Upper lobe of right lung (tissue), 1 donor: ENCODE measurements around the gene HSPA4L. TPM values are rescaled to one million over a fixed set of nuclear protein-coding genes. Genes with fewer than 3 reads are reported as not detected.

Experiments
- ATAC-seq: fragments of 200-7000 bp; cut with Tn5 transposase; one replicate; pipeline ENCODE4 v1.9.1; 2020; ENCODE audit warnings: mild to moderate bottlenecking, moderate library complexity
- DNase-seq: peaks from one replicate; pipeline ENCODE4 v3.0.0-alpha.2; 2020
- H3K27ac ChIP-seq: fragments of 200-600 bp; one replicate; pipeline ENCODE4 v1.8.0; 2022
- H3K27me3 ChIP-seq: fragments of 200-600 bp; one replicate; pipeline ENCODE4 v1.8.0; 2022; ENCODE audit warnings: mild to moderate bottlenecking
- H3K36me3 ChIP-seq: fragments of 200-600 bp; one replicate; pipeline ENCODE4 v1.8.0; 2022
- H3K4me1 ChIP-seq: fragments of 200-600 bp; one replicate; pipeline ENCODE4 v1.8.0; 2022
- H3K4me3 ChIP-seq: fragments of 200-600 bp; one replicate; pipeline ENCODE4 v1.8.0; 2022; ENCODE audit warnings: mild to moderate bottlenecking
- H3K9me3 ChIP-seq: fragments of 200-600 bp; one replicate; pipeline ENCODE4 v1.8.0; 2022
- CTCF ChIP-seq: fragments of 200-600 bp; IDR thresholded peaks from one replicate; pipeline ENCODE4 v1.8.0; 2022; ENCODE audit warnings: antibody characterized with exemption
- intact Hi-C: fragments of 100-400 bp; cut with DNase I; formaldehyde crosslinking; loops from one replicate; pipeline ENCODE4 v1.11.0; 2022
- total RNA-seq: library from RNA; stranded (reverse); fragmentation: NEBNext Ultra II Directional; extraction: Animal tissue kit (Norgen Biotek cat#: 25700); gene quantifications from one replicate; pipeline ENCODE4 v1.2.1, GENCODE V29; 2021
- donor health status: DM: no; HTN: yes; CAD: no; lungs with severe emphysema.

HSPA4L gene
- total RNA-seq, 1 donor from 2014 or later, result 5.7 TPM

DNA sequence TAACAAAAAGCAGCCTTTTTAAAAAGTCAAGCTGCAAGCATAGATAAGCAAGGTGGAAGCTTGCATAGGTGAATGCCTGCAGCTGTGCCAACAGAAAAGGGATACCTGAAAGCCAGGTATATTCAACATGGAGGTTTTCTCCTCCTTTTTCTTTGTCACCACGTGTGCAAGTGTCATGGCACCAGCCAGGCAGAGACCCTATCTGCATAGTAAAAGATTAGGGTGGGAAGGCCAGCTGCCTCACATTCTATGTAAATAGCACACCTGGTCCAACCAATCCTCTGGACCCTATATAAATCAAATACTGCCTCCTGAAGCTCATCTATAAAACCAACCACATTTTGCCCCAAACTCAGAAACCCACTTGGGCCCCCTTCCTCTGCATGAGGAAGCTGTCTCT is 70.5 kb downstream of the HSPA4L start:
- no peaks in the 10 kb centered on the region for H3K36me3 ChIP-seq
- DNase-seq (no peak), ATAC-seq (no peak)
- no peak overlapping the region for H3K4me3 ChIP-seq
- TF ChIP-seq CTCF, result no peak
- intact Hi-C loops, result no loop called here
- H3K9me3 ChIP-seq, result peaks cover 25% of the 10 kb centered on the region
- no peak overlapping the region for H3K27ac ChIP-seq
- H3K27me3 ChIP-seq, result no peaks in the 10 kb centered on the region
- H3K4me1 ChIP-seq, result peaks cover 3% of the 10 kb centered on the region

DNA sequence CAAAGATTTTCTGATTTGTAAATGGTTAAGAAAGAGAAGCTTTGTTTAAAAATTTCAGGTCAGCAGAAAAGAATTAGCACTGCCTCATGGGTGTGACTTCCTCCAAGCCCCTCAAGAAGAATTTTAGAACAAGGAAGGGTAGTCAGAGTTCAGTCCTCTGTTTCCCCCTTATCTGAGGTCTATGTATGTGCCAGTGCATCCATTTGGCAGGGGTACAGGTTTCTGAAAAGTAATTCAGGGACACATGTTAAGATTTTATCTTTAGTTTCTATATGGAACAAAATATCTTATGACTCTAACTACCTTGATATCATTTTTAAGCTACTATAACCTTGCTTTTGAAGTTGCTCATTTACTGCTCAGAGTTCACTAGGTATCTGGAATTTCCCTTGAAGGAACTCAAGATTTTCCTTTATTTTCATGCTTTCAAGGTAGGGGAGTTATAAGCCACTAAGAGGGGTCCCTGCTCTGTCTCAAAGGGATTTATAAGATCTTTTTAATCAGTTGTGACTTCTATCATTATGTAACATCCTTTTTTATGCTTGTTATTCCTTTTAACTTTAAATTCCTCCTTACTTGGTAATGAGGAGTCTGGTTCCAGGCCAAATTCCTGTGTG is 74.2 kb downstream of the HSPA4L start:
- peaks cover 3% of the 10 kb centered on the region for H3K4me1 ChIP-seq
- peaks cover 7% of the 10 kb centered on the region for H3K9me3 ChIP-seq
- no peaks in the 10 kb centered on the region for H3K36me3 ChIP-seq
- no peak overlapping the region for H3K27ac ChIP-seq
- no peak for DNase-seq
- no peak for TF ChIP-seq CTCF
- ATAC-seq, result no peak
- no peaks in the 10 kb centered on the region for H3K27me3 ChIP-seq
- intact Hi-C loops, result no loop called here
- H3K4me3 ChIP-seq, result no peak overlapping the region

- H3K27me3 ChIP-seq, result no peaks in the 10 kb centered on the region
- H3K4me1 ChIP-seq, result peaks cover 3% of the 10 kb centered on the region
- no peak for DNase-seq
- H3K4me3 ChIP-seq, result no peak overlapping the region
- ATAC-seq, result peak; percentile 59
- H3K36me3 ChIP-seq, result no peaks in the 10 kb centered on the region
- peaks cover under 1% of the 10 kb centered on the region for H3K9me3 ChIP-seq
- no peak for TF ChIP-seq CTCF
- intact Hi-C loops, result no loop called here
- H3K27ac ChIP-seq, result no peak overlapping the region
Observed at GRCh38 chr4:127856813-127857447, 74.8 kb downstream of the HSPA4L start.

DNA sequence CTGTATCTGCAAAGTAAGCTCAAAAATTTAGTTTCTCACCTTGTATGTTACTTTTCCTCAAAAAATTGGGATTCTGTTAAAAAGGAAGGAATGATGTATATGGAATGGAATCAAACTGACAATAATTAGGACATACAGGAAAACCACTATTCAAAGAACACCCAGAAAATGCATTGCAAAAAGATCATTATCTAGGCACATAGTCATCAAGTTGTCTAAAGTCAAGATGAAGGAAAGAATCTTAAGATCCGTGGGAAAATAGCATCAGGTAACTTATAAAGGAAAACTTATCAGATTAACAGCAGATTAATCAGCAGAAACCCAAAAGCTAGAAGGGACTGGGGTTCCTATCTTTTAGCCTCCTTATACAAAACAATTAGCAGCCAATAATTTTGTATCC is 75.5 kb downstream of the HSPA4L start:
- no peak for TF ChIP-seq CTCF
- DNase-seq, result no peak
- Histone ChIP-seq H3K4me3 (no peak overlapping the region), H3K4me1 (peaks cover 3% of the 10 kb centered on the region), H3K36me3 (no peaks in the 10 kb centered on the region), H3K27ac (no peak overlapping the region), H3K9me3 (no peaks in the 10 kb centered on the region), H3K27me3 (no peaks in the 10 kb centered on the region)
- ATAC-seq, result no peak
- intact Hi-C loops, result no loop called here

DNA sequence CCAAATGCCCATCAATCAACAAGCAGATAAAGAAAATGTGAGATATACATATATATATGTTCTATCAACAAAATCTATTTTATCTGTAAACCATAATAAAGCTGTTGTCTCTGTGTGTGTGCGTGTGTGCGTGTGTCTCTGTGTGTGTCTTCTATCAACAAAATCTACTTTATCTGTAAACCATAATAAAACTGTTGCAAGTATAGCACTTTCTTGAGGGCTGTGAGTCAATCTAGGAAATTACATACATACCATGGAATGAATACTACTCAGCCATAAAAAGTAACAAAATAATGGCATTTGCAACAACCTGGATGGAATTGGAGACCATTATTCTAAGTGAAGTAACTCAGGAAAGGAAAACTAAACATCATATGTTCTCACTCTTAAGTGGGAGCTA is 86.1 kb downstream of the HSPA4L start:
- ATAC-seq, result no peak
- TF ChIP-seq CTCF, result no peak
- intact Hi-C loops, result no loop called here
- Histone ChIP-seq H3K27me3 (no peaks in the 10 kb centered on the region), H3K4me3 (no peak overlapping the region), H3K9me3 (no peaks in the 10 kb centered on the region), H3K27ac (no peak overlapping the region), H3K36me3 (no peaks in the 10 kb centered on the region), H3K4me1 (no peaks in the 10 kb centered on the region)
- DNase-seq, result no peak

- no peak for TF ChIP-seq CTCF
- intact Hi-C loops, result no loop called here
- Histone ChIP-seq H3K27ac (no peak overlapping the region), H3K9me3 (no peaks in the 10 kb centered on the region), H3K4me1 (no peaks in the 10 kb centered on the region), H3K4me3 (no peak overlapping the region), H3K36me3 (no peaks in the 10 kb centered on the region), H3K27me3 (no peaks in the 10 kb centered on the region)
- no peak for DNase-seq
- no peak for ATAC-seq
Observed at GRCh38 chr4:127870281-127870680, 88.2 kb downstream of the HSPA4L start.
